Measurements from ENCODE around the gene DLL4.

GRCh38 chr15:40886586-40886985, 42.6 kb upstream of the DLL4 start:
- TF ChIP-seq CTCF (conservative IDR thresholded peaks at IDR 0.05; ENCODE audit: low read length) (no peak), EZH2phosphoT487 (IDR thresholded peaks at IDR 0.05; ENCODE audit: borderline replicate concordance, low read depth, low read length) (no peak)
